HG02973 (cell line): ENCODE measurements around the gene MAP6D1.

Source experiments
- ATAC-seq: cut with Tn5 transposase; IDR thresholded peaks from one replicate; pipeline ENCODE4 v1.9.1; 2021; ENCODE audit warnings: moderate library complexity; ENCODE audit not compliant: unreplicated experiment

MAP6D1 gene

DNA sequence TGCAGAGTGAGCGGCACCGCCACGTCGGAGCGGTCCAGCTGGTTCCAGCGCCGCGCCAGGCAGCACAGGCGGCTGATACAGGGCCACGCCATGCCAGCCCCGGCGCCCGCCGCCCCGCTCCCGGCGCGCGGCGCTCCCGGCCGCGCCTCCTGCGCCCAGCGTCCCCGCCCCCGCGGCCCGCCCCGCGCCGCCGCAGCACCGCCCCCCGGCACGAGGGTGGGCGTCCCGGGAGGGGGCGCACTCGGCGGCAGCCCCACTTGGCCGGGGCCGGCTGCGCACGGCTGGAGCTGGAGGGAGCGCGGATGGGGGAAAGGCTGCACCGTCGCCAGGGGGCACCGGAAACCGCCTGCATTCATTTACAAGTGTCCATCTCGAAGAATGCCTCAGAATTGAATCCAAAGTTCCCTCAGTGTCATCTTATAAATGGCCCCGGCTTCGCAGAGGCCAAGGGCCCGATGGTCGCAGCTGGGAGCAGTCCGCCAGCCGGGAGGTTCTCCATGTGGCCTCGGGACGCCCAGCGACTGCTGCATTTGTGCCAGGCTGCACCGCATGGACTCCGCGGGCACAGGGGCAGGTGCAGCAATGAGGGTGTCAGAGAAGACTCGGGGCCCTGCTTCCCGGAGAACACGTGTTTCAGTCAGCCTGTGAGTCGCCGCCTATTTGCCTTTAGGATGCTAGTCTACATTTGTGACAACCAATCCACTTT is at the start of gene MAP6D1:
MAP6D1 (minus strand) TSS at position 122 of the 706 bp plus-strand sequence; CDS start at position 92, 30 bp downstream.
- ATAC-seq, result no peak

DNA sequence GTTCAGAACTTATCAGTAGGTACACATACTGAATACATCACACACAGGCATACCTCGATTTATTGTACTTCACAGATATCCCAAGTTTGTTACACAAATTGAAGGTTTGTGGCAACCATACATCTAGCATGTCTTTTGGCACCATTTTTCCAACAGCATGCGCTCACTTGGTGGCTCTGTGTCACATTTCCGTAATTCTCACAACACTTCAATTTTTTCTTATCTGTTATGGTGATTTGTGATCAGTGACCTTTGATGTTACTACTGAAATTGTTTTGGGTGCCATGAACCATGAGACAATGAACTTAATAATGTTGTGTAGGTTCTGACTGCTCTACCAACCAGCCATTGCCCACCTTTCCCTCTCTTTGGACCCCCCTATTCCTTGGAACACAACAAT is 48.5 kb upstream of the MAP6D1 start:
- no peak for ATAC-seq

- no peak for ATAC-seq
Observed at GRCh38 chr3:183871541-183871940, 46.2 kb upstream of the MAP6D1 start.

DNA sequence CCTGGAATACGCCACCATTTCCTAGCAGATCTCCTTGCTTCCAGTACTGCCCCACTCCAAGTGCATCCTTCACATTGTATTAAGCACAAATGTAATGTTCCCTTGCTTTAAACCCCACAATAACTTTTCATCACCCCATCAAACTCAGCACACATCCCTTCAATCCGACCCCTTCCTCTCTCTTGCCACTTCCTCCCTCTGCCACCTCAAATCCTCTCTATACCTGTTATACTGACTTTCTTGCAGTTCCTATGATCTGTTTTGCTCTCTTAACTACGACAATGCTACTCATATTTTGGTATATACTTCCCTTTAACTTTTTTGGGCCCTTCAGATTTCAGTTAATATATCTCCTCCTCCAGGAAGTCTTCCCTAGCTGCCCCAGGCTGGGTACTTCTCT is 45.2 kb upstream of the MAP6D1 start:
- no peak for ATAC-seq

- no peak for ATAC-seq
Observed at GRCh38 chr3:183868796-183869195, 43.4 kb upstream of the MAP6D1 start.

- no peak for ATAC-seq
Observed at GRCh38 chr3:183862610-183863009, 37.2 kb upstream of the MAP6D1 start.

DNA sequence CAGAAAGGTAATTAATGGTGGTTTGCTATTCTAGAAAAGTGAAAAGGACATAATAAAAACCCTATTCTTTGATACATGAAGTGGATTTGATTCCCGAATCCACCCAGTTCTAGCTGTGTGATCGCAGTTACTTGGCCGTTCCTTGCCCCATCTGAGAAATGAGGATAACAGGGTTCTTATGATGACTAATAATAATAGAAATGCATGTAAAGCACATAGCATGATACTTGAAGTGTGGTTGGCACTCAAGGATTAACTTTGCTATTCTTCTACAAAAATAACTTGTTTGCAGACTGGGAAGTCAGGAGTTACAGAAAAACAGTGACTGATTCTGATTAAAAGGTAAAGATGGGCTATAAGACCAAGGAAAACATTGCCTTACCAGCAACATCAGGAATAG is 32.5 kb upstream of the MAP6D1 start:
- ATAC-seq, result no peak

GRCh38 chr3:183854318-183855035 is 29.1 kb upstream of the MAP6D1 start:
- ATAC-seq, result no peak

- no peak for ATAC-seq
Observed at GRCh38 chr3:183845608-183846288, 20.4 kb upstream of the MAP6D1 start.

DNA sequence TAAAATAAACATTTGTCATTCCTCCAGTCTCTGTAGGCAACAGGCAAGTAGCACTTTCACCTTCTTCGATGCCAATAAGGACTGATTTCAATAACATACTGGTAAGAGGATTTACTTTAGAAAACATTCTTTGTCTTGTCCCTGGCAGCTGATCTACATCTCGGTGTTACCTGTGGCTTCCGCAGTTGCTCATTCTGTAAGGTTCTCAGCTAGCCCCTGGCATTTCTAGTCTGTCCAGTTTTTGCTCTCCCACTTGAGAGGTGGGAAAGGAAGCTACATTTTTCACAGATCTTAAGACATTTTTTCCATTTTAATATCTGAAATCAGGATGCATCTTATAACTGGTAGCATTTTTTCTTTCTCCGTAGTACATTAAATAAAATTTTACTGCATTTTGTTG is 19.7 kb upstream of the MAP6D1 start:
- ATAC-seq, result no peak

DNA sequence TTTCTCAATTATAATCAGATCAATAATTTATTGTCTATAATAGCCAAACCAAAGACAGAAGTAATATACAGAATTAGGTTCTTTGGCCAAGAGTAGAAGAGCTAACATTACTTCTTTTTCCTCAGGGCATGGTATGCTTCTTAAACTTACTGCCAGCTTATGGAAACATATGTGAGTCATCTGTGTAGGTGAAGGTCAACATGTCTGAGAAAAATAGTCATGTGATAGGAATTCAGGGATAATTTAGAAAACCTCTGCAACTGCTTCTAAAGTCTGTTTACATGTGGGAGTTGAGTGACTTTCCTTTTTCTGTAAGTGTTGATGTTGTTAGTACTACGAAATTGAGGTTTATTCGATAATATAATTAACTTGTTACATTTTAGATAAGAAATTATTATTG is 19.2 kb upstream of the MAP6D1 start:
- ATAC-seq, result no peak

DNA sequence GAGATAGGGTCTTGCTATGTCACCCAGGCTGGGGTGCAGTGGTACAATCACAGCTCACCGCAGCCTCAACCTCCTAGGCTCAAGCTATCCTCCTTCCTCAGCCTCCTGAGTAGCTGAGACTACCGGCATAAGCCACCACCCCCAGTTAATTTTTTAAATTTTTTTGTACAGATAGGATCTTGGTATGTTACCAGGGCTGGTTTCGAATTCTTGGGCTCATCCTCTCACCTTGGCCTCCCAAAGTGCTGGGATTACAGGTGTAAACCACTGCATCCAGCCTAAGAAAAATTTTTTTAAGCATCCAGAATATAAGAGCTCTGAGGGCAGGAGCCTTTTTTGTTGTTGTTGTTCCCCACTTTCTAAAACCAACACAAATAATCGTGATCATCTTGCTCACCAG is 14.4 kb upstream of the MAP6D1 start:
- no peak for ATAC-seq

- no peak for ATAC-seq
Observed at GRCh38 chr3:183837894-183838293, 12.5 kb upstream of the MAP6D1 start.

GRCh38 chr3:183837390-183837789 is 12.0 kb upstream of the MAP6D1 start:
- no peak for ATAC-seq

DNA sequence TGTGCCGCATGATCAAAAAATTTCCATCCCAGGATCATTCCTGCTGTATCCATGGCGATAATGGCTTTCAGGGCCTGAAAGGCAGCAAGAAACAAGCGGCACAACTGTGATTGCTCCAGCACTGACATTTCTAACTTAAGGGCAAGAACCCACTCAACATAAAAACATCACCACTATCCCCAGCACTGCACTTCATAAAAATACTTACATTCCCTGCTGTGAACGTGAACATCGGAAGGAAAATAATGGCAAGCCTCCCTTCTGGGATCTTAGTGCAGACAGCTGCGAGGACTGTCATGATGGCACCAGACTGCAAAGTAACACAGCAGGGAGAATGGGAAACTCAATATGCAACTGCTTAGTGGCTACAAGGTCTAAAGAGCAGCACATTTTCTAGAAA is 8.1 kb upstream of the MAP6D1 start:
- no peak for ATAC-seq

DNA sequence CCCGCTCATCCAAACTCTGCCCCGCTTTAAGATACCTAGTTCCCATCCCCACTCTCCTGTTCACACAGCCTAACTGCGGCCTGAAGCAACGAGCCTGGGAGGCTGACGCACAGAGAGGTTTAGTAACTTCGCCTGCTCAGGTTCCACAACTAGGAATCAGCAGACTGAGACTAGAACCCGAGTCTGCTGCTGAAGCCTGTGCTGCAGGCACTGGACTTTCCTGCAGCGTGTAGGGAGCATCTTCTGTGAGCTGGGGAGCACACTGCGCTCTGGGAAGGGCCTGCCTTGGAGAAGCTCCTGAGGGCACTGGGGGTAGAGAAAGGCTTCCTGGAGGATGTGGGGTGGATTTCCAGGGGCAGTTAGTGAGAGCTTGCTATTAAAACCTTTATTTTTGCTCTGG is 4.8 kb upstream of the MAP6D1 start:
- no peak for ATAC-seq

DNA sequence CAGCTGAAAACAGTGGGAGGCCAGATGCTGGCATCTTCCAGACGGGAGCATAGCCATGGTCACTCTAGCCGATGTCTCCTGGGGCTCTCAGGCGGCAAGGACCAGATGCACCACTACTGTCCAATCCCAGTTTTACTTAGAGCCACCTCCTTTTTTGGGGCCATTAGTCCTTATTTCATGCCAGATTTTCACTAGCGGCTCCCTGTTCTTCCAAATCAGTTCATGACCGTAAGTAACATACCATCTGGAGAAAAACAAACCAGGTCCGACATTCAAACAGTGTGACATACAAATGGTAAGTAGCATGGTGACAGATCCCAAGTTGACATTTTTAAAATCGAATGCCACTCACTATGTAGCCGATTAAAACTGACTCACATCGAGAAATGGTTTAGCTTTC is 4.1 kb upstream of the MAP6D1 start:
- no peak for ATAC-seq

DNA sequence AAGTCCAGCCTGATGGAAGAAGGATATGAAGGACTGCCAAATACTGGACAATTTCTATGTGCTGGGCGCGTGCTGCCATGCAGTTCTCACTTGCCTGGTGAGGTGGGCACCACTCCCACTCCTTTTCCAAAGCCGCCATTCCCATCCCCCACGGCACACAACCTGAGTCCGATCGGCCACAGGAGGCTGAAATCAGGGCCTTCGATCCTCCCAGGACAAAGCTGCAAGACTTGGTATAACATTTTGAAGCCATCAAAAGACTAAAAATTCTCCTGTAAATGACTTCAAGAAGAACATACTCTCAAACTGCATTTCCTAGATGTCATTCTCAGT is 3.1 kb upstream of the MAP6D1 start:
- no peak for ATAC-seq

DNA sequence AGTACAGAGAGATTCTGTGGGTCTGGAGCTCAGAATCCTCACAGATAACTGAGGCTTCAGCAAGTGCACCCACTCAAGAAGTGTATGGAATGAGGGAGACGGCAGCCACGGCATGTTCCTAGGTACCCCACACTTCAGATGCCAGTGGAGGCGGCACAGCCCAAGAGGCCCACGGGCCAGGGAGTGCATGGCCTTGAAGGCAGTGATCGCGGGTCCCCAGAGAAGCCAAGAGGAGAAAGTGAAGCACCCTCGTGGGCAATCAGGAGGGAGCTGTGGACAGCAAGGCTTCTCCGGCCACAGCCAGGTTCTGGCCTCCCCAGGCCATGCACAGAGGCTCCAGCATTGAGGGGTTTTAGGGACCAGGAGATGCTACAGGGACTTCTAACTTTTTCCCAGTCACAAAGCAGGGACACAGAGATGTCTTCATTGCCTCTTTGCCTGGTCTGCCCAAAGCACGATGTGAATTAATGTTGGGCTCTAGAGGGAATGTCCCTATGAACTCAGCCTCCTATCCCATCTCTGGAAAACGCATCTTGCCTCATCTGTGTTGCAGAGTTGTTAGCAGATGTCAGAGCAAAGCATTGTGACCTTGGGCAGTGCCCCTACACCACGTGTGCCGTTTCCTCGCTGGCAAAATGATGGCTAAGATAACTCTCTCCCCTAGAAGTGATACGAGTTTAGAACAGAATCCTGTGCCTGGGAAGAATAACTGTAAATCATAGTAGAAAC is 2.6 kb upstream of the MAP6D1 start:
- ATAC-seq, result no peak

DNA sequence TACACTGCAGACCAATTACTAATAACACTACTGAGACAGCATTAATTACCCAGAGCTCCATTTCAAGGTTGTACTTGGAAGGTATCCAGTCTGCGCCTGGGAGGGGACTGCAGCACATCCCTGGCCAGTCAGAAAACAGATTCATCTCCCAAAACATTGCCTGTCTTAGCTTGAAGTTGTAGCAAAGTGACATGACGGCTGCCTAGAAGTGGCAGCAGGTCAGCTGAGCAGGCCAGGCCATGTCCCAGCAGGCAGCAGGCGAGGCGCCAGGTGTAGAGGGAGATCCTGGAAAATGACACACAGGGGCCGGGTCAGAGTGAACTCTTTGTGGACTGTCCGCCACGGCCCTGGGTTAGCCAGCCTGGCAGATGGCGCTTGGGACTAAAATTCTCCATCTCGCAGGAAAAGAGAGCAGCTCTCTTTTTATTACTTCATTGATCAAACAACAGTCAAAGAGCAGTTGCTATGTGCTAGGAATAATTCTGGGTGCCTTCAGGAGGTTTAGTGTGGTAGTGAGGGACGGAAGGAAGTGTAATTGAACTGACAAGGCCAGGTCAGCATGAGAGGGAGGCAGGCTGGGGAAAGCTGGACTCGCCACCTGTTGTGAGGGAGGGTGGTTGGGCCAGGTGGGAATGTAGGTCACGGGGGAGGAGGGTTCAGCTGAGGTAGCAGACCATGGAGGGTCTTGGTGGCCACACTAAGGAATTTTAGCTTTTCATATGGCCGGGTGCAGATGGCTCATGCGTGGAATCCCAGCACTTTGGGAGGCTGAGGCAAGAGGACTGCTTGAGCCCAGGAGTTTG is 1.3 kb upstream of the MAP6D1 start:
- no peak for ATAC-seq
